HepG2 (cell line): ENCODE data around the gene KAT7. TPM values are rescaled to one million over a fixed set of nuclear protein-coding genes. Genes with fewer than 3 reads are reported as not detected.

Experiments used
- CCAR2 ChIP-seq: fragments of 200-400 bp; formaldehyde crosslinking; optimal IDR thresholded peaks from 2 replicates; pipeline ENCODE3; 2018; ENCODE audit warnings: low read depth, mild to moderate bottlenecking, low read length, moderate library complexity
- DMTF1 ChIP-seq: sonication (generic); formaldehyde crosslinking; IDR thresholded peaks from 2 replicates; pipeline ENCODE4 v1.4.0; 2020; ENCODE audit warnings: mild to moderate bottlenecking, missing genetic modification reagents
- E2F1 ChIP-seq: sonication (generic); formaldehyde crosslinking; IDR thresholded peaks from 2 replicates; pipeline ENCODE4 v1.5.0; 2020; ENCODE audit warnings: missing genetic modification reagents
- FOXK1 ChIP-seq: sonication (generic); formaldehyde crosslinking; IDR thresholded peaks from 2 replicates; pipeline ENCODE4 v1.4.0; 2020; ENCODE audit warnings: low read depth, missing genetic modification reagents, borderline replicate concordance
- ISL2 ChIP-seq: sonication (generic); formaldehyde crosslinking; IDR thresholded peaks from 2 replicates; pipeline ENCODE4 v1.5.0; 2020; ENCODE audit warnings: missing genetic modification reagents
- KDM5B ChIP-seq: sonication (generic); formaldehyde crosslinking; IDR thresholded peaks from 2 replicates; pipeline ENCODE4 v1.4.0; 2020; ENCODE audit warnings: missing genetic modification reagents, mild to moderate bottlenecking, borderline replicate concordance
- MXI1 ChIP-seq: IDR thresholded peaks from 3 replicates; pipeline ENCODE4 v1.6.1; 2012; ENCODE audit warnings: low read depth, low read length, inconsistent platforms, borderline replicate concordance
- NFKB2 ChIP-seq: sonication (generic); formaldehyde crosslinking; IDR thresholded peaks from 2 replicates; pipeline ENCODE4 v1.4.0; 2020; ENCODE audit warnings: missing genetic modification reagents, borderline replicate concordance
- NFYC ChIP-seq: IDR thresholded peaks from 2 replicates; pipeline ENCODE4 v1.6.1; 2016; ENCODE audit warnings: missing genetic modification reagents, missing compliant biosample characterization
- PLRG1 ChIP-seq: fragments of 450-650 bp; conservative IDR thresholded peaks from 2 replicates; pipeline ENCODE4 v1.6.1; 2016
- SAFB2 ChIP-seq: sonication (generic); formaldehyde crosslinking; IDR thresholded peaks from 2 replicates; pipeline ENCODE4 v1.5.1; 2020; ENCODE audit warnings: missing genetic modification reagents, low read depth, mild to moderate bottlenecking, borderline replicate concordance
- SETDB1 ChIP-seq: sonication (generic); formaldehyde crosslinking; IDR thresholded peaks from 2 replicates; pipeline ENCODE4 v1.5.1; 2020; ENCODE audit warnings: missing genetic modification reagents, mild to moderate bottlenecking, borderline replicate concordance
- SIN3A ChIP-seq: IDR thresholded peaks from 2 replicates; pipeline ENCODE4 v1.6.1; 2011; ENCODE audit warnings: low read depth, mild to moderate bottlenecking, control low read depth, low read length, borderline replicate concordance
- SIN3B ChIP-seq: fragments of 150-350 bp; IDR thresholded peaks from 2 replicates; pipeline ENCODE4 v1.6.1; 2014; ENCODE audit warnings: low read length
- SIX1 ChIP-seq: sonication (generic); formaldehyde crosslinking; IDR thresholded peaks from 2 replicates; pipeline ENCODE4 v1.4.0; 2020; ENCODE audit warnings: missing genetic modification reagents, borderline replicate concordance
- TFAP4 ChIP-seq: sonication (generic); IDR thresholded peaks from 2 replicates; pipeline ENCODE4 v1.6.1; 2016; ENCODE audit warnings: low read depth, borderline replicate concordance
- USF2 ChIP-seq, 2 experiments: sonication (generic) in 1 of 2; formaldehyde crosslinking in 1 of 2; IDR thresholded peaks; 2 replicates each; pipeline versions ENCODE4 v1.5.1 to v1.6.1; 2011 to 2020; ENCODE audit warnings: borderline replicate concordance in 1 of 2, low read depth in 1 of 2, low read length in 1 of 2, mild to moderate bottlenecking in 1 of 2, missing genetic modification reagents in 1 of 2, moderate library complexity in 1 of 2
- ZC3H4 ChIP-seq: sonication (generic); formaldehyde crosslinking; IDR thresholded peaks from 2 replicates; pipeline ENCODE4 v1.4.0; 2020; ENCODE audit warnings: missing genetic modification reagents, borderline replicate concordance
- ZFP36 ChIP-seq: fragments of 150-350 bp; IDR thresholded peaks from 2 replicates; pipeline ENCODE4 v1.6.1; 2018; ENCODE audit warnings: borderline replicate concordance, low read length, low read depth; ENCODE audit not compliant: partially characterized antibody
- ZMAT3 ChIP-seq: sonication (generic); formaldehyde crosslinking; conservative IDR thresholded peaks from 2 replicates; pipeline ENCODE4 v1.7.0; 2021; ENCODE audit warnings: missing genetic modification reagents
- ZMYM4 ChIP-seq: sonication (generic); formaldehyde crosslinking; IDR thresholded peaks from 2 replicates; pipeline ENCODE4 v1.8.1; 2023; ENCODE audit warnings: mild to moderate bottlenecking, missing genetic modification reagents
- ZNF260 ChIP-seq: sonication (generic); formaldehyde crosslinking; IDR thresholded peaks from 2 replicates; pipeline ENCODE4 v1.4.0; 2020; ENCODE audit warnings: missing genetic modification reagents, low read depth, mild to moderate bottlenecking, borderline replicate concordance
- ZNF296 ChIP-seq: sonication (generic); formaldehyde crosslinking; conservative IDR thresholded peaks from 2 replicates; pipeline ENCODE4 v1.5.0; 2020; ENCODE audit warnings: mild to moderate bottlenecking, missing genetic modification reagents
- ZNF670 ChIP-seq: sonication (generic); formaldehyde crosslinking; IDR thresholded peaks from 2 replicates; pipeline ENCODE4 v1.8.0; 2022; ENCODE audit warnings: mild to moderate bottlenecking, missing genetic modification reagents, borderline replicate concordance
- polyA plus RNA-seq, 8 experiments: library from polyadenylated mRNA; depleted of rRNA in 3 of 8; stranded (reverse) in 7 of 8; unstranded in 1 of 8; fragments of >200 nt; fragmentation: Illumina TruSeq in 4 of 8; extraction: Trizol in 4 of 8; gene quantifications; 2 replicates each; pipeline versions ENCODE4 v1.2.1 to v1.2.3, GENCODE V29; 2011 to 2016; ENCODE audit warnings: low read depth in 4 of 8, missing spikeins in 1 of 8, mixed read lengths in 1 of 8; ENCODE audit not compliant: insufficient read depth in 1 of 8
- total RNA-seq, 5 experiments: library from RNA; depleted of rRNA; stranded (reverse); fragments of >200 nt; fragmentation: Illumina TruSeq; extraction: Trizol; gene quantifications; 2 replicates each; pipeline ENCODE4 v1.2.3, GENCODE V29; 2016; ENCODE audit warnings: low read depth in 1 of 5

KAT7 gene
- total and polyA plus RNA-seq, 2 of the 13 experiments (the other 11 are each of a cell fraction or from before 2014, with no cell fraction given): 21.2 to 39.2 TPM

- no peak for TF ChIP-seq NFYC (CRISPR knock-in tag)
- TF ChIP-seq ZMYM4 (CRISPR knock-in tag): no peak
- no peak for TF ChIP-seq ZFP36
- TF ChIP-seq ZNF670 (CRISPR knock-in tag): no peak
- no peak for TF ChIP-seq NFKB2 (CRISPR knock-in tag)
- TF ChIP-seq CCAR2: no peak
- TF ChIP-seq E2F1 (CRISPR knock-in tag): peak; percentile 67; the same call in 1 of the 2 replicates
- TF ChIP-seq SIN3A: peak; percentile 69
- 0 out of 2 replicates have a peak, but pooled peaks have one; percentile 5 for TF ChIP-seq ZMAT3 (CRISPR knock-in tag)
- no peak for TF ChIP-seq ISL2 (CRISPR knock-in tag)
- no peak for TF ChIP-seq SETDB1
- TF ChIP-seq SIN3B: 0 out of 2 replicates have a peak, but pooled peaks have one; percentile 40
- TF ChIP-seq ZNF296: no peak
- TF ChIP-seq FOXK1 (CRISPR knock-in tag): peak; percentile 83
- no peak for TF ChIP-seq DMTF1
- no peak for TF ChIP-seq KDM5B
- no peak for TF ChIP-seq ZNF260
- TF ChIP-seq ZC3H4: no peak
- TF ChIP-seq USF2 (IDR thresholded peaks at IDR 0.05; ENCODE audit: low read depth, low read length): no peak
- no peak for TF ChIP-seq USF2 (CRISPR knock-in tag; IDR thresholded peaks at IDR 0.05; ENCODE audit: borderline replicate concordance)
- no peak for TF ChIP-seq PLRG1
- peak; percentile 85 for TF ChIP-seq TFAP4
- no peak for TF ChIP-seq SAFB2 (CRISPR knock-in tag)
- TF ChIP-seq MXI1: peak; percentile 74; the same call in 1 of the 3 replicates
- no peak for TF ChIP-seq SIX1 (CRISPR knock-in tag)
Measured at GRCh38 chr17:49789243-49789578, 730 bp downstream of the KAT7 start (continued).
